Smooth muscle cell (in vitro differentiated cells): ENCODE data around the gene NOP10. TPM values are rescaled to one million over a fixed set of nuclear protein-coding genes. Genes with fewer than 3 reads are reported as not detected.
A peak's percentile ranks its signal among the peaks of the same experiment; 100 is the strongest.

ENCODE experiments used
- DNase-seq: peaks from one replicate; lab custom pipeline; 2025; ENCODE audit not compliant: unreplicated experiment; lab: John Stamatoyannopoulos, UW
- H2AFZ ChIP-seq: fragments of 200-600 bp; sonication (generic); 2 replicates; pipeline ENCODE4 v1.6.0; 2016; ENCODE audit warnings: antibody characterized with exemption, low read depth, mild to moderate bottlenecking
- H3F3A ChIP-seq: fragments of 200-600 bp; sonication (generic); 2 replicates; pipeline ENCODE4 v1.6.0; 2017; ENCODE audit warnings: antibody characterized with exemption, low read depth
- H3K27ac ChIP-seq: fragments of 200-600 bp; sonication (generic); 2 replicates; pipeline ENCODE4 v1.5.1; 2016; ENCODE audit warnings: low read depth, mild to moderate bottlenecking
- H3K27me3 ChIP-seq: fragments of 200-600 bp; sonication (generic); 2 replicates; pipeline ENCODE4 v1.6.1; 2016; ENCODE audit warnings: low read depth, mild to moderate bottlenecking
- H3K36me3 ChIP-seq: fragments of 200-600 bp; sonication (generic); 2 replicates; pipeline ENCODE4 v1.5.1; 2016; ENCODE audit warnings: low read depth
- H3K4me1 ChIP-seq: fragments of 200-600 bp; sonication (generic); 2 replicates; pipeline ENCODE4 v1.5.1; 2016; ENCODE audit warnings: low read depth
- H3K4me2 ChIP-seq: fragments of 200-600 bp; sonication (generic); 2 replicates; pipeline ENCODE4 v1.6.0; 2016; ENCODE audit warnings: mild to moderate bottlenecking
- H3K4me3 ChIP-seq: fragments of 200-600 bp; sonication (generic); 2 replicates; pipeline ENCODE4 v1.5.1; 2016; ENCODE audit warnings: mild to moderate bottlenecking
- H3K79me2 ChIP-seq: fragments of 200-600 bp; sonication (generic); 2 replicates; pipeline ENCODE4 v1.6.0; 2016; ENCODE audit warnings: low read depth, mild to moderate bottlenecking
- H3K9ac ChIP-seq: fragments of 200-600 bp; sonication (generic); 2 replicates; pipeline ENCODE4 v1.6.0; 2016; ENCODE audit warnings: low read depth
- H3K9me3 ChIP-seq: fragments of 200-600 bp; sonication (generic); replicated peaks from 2 replicates; pipeline ENCODE4 v1.5.1; 2016; ENCODE audit warnings: low read depth
- H4K20me1 ChIP-seq: fragments of 200-600 bp; sonication (generic); 2 replicates; pipeline ENCODE4 v1.6.0; 2016; ENCODE audit warnings: low read depth
- WGBS: methylation state at CpG from one replicate; pipeline ENCODE4 v1.1.7; 2016; ENCODE audit warnings: low lambda C conversion rate; 5-methylcytosine and 5-hydroxymethylcytosine counted together
- polyA plus RNA-seq: library from polyadenylated mRNA; unstranded; fragments of >200 nt; fragmentation: Nextera tagmentation; extraction: Ambion mirVana; gene quantifications from 2 replicates; pipeline ENCODE4 v1.2.1, GENCODE V29; 2016
- total RNA-seq: library from RNA; depleted of rRNA; stranded (reverse); fragments of >200 nt; gene quantifications from 2 replicates; pipeline ENCODE4 v1.2.3, GENCODE V29; 2014
- TF ChIP-seq, protein P1 (sequence below): fragments of 200-600 bp; sonication (generic); IDR thresholded peaks from 2 replicates; pipeline ENCODE4 v1.5.1; 2017; ENCODE audit warnings: borderline replicate concordance, mild to moderate bottlenecking, antibody characterized with exemption; ENCODE audit not compliant: insufficient read depth, poor library complexity, severe bottlenecking

NOP10 gene
- total and polyA plus RNA-seq, 2 experiments from 2014 or later = 305 to 306 TPM

- TF ChIP-seq, protein P1, sequence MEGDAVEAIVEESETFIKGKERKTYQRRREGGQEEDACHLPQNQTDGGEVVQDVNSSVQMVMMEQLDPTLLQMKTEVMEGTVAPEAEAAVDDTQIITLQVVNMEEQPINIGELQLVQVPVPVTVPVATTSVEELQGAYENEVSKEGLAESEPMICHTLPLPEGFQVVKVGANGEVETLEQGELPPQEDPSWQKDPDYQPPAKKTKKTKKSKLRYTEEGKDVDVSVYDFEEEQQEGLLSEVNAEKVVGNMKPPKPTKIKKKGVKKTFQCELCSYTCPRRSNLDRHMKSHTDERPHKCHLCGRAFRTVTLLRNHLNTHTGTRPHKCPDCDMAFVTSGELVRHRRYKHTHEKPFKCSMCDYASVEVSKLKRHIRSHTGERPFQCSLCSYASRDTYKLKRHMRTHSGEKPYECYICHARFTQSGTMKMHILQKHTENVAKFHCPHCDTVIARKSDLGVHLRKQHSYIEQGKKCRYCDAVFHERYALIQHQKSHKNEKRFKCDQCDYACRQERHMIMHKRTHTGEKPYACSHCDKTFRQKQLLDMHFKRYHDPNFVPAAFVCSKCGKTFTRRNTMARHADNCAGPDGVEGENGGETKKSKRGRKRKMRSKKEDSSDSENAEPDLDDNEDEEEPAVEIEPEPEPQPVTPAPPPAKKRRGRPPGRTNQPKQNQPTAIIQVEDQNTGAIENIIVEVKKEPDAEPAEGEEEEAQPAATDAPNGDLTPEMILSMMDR = no peak
- WGBS = 88% methylated on average over 16 of the region's 16 CpGs
- H3K79me2 ChIP-seq = no peaks in the 10 kb centered on the region
- no peak overlapping the region for H3K9ac ChIP-seq
- no peaks in the 10 kb centered on the region for H3K27me3 ChIP-seq
- H3K4me1 ChIP-seq = peaks cover 8% of the 10 kb centered on the region
- H3K9me3 ChIP-seq = no peaks in the 10 kb centered on the region
- DNase-seq = no peak
- H4K20me1 ChIP-seq = peaks cover 4% of the 10 kb centered on the region
- no peaks in the 10 kb centered on the region for H3K36me3 ChIP-seq
- H3F3A ChIP-seq = no peaks in the 10 kb centered on the region
- peak overlapping the region; percentile 84 for H3K4me2 ChIP-seq
- peak overlapping the region; percentile 82 for H3K4me3 ChIP-seq
- no peak overlapping the region for H2AFZ ChIP-seq
- no peak overlapping the region for H3K27ac ChIP-seq
These were observed 22.3 kb upstream of the NOP10 start for GRCh38 chr15:34365091-34365825.

GRCh38 chr15:34364041-34364440, 21.1 kb upstream of the NOP10 start:
- Histone ChIP-seq H3K9me3 (no peaks in the 10 kb centered on the region), H3K27ac (no peak overlapping the region), H3K9ac (no peak overlapping the region), H3K36me3 (no peaks in the 10 kb centered on the region), H4K20me1 (peaks cover 4% of the 10 kb centered on the region), H3K4me3 (no peak overlapping the region), H3K27me3 (no peaks in the 10 kb centered on the region), H3K4me2 (no peak overlapping the region), H3K79me2 (no peaks in the 10 kb centered on the region), H2AFZ (no peak overlapping the region), H3F3A (no peaks in the 10 kb centered on the region), H3K4me1 (peaks cover 8% of the 10 kb centered on the region)
- 99% methylated on average over 8 of the region's 8 CpGs for WGBS
- TF ChIP-seq, protein P1 = no peak
- no peak for DNase-seq

GRCh38 chr15:34362047-34362773, 19.3 kb upstream of the NOP10 start:
- Histone ChIP-seq H3K79me2 (no peaks in the 10 kb centered on the region), H3K9ac (no peak overlapping the region), H3K27me3 (no peaks in the 10 kb centered on the region), H3F3A (no peaks in the 10 kb centered on the region), H3K4me3 (no peak overlapping the region), H3K27ac (no peak overlapping the region), H4K20me1 (peaks cover 4% of the 10 kb centered on the region), H3K36me3 (no peaks in the 10 kb centered on the region), H3K9me3 (no peaks in the 10 kb centered on the region), H2AFZ (no peak overlapping the region), H3K4me2 (no peak overlapping the region), H3K4me1 (peaks cover 8% of the 10 kb centered on the region)
- DNase-seq = no peak
- 89% methylated on average over 10 of the region's 10 CpGs for WGBS
- TF ChIP-seq, protein P1 = no peak
